ENCODE measurements around the gene TUT7.
A peak's percentile ranks its signal among the peaks of the same experiment; 100 is the strongest.
"Not testable (repeated sequence)": the region's sequence is repeated elsewhere in the genome, so short reads cannot be mapped to it uniquely, and the experiment has no call there.

The TUT7 gene

GRCh38 chr9:86298873-86299272 is 55.3 kb downstream of the TUT7 start:
- DNase-seq, result no peak

- not testable (repeated sequence) for DNase-seq
Observed at GRCh38 chr9:86290341-86290740, 63.9 kb downstream of the TUT7 start.

- no peak for DNase-seq
Observed at GRCh38 chr9:86288499-86289198, 65.6 kb downstream of the TUT7 start.

DNA sequence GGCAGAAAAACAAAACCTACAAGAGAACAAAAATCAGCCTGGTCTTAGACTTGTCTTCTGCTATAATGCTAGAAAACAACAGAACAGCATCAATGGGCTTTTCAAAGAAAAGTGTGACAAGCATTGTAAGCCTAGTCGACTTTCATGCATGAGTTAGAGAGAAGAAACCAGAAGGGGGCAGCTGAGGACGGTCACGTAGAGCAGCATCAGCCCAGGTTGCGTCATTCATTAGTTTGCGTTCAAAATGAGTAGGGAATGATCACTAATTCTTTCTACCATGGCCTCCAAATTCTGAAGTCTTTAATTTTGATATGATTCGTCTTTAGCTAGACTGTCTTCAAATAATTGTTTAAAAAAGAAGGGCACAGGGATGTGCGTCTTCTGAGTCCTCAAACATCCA is 67.2 kb downstream of the TUT7 start:
- peak; percentile 15 for DNase-seq

DNA sequence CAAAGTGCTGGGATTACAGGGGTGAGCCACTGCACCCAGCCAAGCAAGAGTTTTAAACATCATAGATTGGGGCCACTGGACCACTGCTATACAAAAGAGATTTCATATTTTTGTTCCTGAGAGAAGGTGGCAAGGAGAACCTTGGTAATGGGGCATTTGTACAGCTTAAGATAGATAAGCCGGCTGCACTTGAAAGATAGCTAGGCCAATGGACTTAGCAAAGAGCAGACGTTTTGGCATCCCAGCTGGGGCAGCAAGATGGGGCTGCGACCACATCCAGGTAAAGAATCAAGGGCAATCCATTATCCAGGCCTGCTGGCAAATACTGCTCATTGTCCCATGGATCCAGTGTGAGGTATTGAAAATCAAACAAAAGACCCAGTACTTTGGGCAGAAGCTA is 67.9 kb downstream of the TUT7 start:
- DNase-seq, result no peak

- no peak for DNase-seq
Observed at GRCh38 chr9:86285261-86285660, 68.9 kb downstream of the TUT7 start.

DNA sequence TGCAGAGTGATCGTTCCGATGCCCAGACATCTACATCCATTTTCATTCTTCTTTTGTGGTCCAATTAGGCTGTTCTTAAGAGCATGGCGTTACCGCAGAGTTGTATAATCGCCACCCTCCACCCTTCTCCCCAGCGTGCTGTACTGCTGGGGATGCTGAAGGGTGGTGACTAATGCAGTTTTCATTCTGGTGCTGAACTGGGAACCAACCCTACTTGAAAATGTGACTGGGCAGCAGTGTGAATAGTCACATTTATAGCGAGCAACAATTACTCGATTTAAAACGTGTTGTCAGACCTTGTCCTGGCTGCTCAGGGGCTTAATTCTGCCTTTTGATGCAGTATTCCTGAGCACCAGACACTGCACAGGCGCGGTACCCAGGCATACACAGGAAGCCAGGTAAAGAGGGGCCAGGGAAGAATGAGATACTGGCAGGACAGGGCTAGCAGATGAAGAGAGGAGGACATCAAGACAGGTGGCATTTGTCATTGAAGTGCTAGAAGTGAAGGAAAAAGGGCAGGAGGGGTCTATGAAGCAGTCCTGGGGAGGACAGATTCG is 71.2 kb downstream of the TUT7 start:
- no peak for DNase-seq

DNA sequence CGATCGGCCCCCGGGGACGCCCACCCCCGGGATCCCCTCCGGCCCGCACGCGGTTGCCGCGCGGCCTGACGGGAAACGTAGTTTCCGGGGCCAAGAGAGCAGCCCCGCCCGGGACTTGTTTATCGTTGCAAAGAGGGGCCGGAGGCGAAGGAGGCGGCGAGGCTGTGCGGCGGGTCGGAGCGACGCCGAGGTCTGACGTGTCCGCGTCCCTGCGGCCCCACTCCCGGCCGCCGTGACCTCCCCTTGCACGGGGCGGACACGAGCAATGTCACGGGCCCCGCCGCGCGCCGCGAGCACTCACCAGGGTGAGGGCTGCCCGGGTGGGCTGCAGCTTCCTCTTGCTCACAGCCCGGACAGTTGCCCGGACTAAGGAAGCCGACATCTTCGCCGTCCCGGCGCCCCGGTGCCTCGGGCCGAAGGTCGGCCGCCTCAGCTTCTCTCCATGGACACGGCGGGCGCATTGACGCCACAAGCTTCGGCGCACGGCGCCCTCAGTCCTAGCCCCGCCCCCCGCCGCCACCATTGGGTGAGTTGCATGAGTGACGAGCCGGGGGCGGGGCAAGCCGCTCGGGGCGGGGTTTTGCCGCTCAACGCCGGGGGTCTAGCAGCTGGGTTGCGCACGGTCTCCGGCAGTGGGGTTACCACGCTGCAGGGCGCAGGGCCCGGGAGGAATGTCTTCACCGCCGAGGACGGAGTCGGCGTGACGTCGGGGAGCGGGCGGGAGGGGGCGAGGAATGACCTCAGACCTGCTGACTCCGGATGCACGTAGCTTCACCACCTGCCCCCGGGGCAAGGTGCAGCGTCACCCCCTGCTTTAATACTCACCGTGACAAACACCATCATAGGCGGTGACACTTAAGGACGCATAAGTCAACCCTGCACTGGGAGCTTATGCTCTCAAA is 71.9 kb downstream of the TUT7 start, which contains the start of gene ISCA1:
Gene ISCA1 (minus strand): TSS at position 462 of the 902 bp plus-strand sequence. CDS start 80 bp downstream, at position 382.
- peak; percentile 97 for DNase-seq

DNA sequence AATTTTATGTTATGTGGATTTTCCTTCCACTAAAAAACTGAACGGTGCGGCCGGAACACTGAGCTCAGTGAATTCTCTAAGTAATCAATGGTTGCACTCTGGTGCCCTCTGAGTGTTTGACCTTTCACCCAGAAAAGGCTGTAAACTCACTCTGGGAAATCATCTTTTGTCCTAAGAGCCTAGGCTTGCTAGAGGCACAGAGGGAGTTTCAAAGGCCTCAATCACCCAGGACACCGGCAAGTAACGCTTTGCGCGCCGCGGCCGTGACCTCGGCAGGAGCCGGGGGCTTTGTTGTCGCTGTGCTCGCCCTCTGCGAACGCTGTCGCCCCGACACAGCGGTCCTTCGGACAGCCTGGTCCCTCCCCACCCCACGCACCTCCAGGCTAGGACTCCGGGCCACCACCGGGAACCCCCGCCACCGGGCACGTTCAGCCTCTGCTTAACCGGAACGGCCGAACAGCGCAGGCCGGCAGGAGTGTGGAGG is 72.6 kb downstream of the TUT7 start:
- no peak for DNase-seq

GRCh38 chr9:86280580-86280979 is 73.6 kb downstream of the TUT7 start:
- no peak for DNase-seq

- no peak for DNase-seq
Observed at GRCh38 chr9:86279839-86280238, 74.4 kb downstream of the TUT7 start.

- no peak for DNase-seq
Observed at GRCh38 chr9:86277072-86277471, 77.1 kb downstream of the TUT7 start.

GRCh38 chr9:86275962-86276361 is 78.2 kb downstream of the TUT7 start:
- DNase-seq, result no peak

GRCh38 chr9:86274821-86275643 is 79.2 kb downstream of the TUT7 start:
- no peak for DNase-seq

DNA sequence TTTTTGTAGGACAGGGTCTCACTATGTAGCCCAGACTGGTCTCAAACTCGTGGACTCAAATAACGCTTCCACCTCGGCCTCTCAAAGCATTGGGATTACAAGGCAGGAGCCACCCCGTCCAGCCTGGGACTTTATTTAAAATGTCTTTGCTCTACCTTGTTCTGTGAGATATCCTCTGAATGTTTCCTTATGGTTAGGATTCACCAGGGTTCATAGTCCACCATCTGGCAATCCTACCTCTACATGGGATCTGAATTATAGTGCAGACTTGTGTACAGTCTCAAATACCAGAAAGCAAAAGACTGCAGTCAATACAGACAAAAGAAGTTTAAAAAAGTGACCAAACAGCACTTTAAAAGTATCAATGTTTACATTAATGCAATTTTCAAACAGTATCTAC is 82.0 kb downstream of the TUT7 start:
- DNase-seq, result no peak

DNA sequence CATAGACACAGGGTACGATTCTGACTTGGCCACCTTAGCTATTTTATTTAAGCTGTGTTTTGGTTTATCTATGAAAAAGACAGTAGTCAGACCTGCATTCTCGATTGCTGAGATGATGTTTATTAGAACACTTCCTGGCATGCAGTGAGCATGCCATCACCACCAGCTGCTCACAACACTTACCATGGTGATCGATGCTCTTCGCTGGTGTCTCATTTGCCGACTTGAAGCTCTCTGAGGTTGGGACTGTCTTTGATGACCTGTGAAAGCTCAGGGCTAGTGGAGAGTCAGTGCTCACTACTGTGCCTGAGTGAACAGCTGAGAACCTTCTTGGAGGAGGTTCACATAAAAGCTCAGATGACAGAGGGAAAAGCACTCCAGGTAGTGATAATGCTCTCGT is 90.3 kb downstream of the TUT7 start:
- no peak for DNase-seq

DNA sequence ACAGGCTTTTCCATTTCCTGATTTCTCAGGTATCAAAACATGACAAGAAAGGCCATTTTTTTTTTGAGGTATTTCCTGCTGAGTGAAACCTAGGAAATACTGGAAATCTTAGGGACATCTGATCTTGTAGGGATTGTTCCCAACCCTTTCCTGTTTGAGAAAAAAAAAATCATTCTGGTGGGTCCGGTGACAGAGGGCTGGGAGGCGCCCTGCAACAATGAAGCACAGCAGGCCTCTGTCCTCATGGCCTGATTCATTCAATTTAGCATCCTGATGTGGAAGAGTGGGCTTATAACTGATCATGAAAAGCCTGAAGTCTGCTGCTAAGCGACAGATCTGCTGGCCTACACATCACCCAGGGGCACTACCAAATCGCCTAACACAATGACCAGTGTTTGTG is 91.7 kb downstream of the TUT7 start:
- no peak for DNase-seq

DNA sequence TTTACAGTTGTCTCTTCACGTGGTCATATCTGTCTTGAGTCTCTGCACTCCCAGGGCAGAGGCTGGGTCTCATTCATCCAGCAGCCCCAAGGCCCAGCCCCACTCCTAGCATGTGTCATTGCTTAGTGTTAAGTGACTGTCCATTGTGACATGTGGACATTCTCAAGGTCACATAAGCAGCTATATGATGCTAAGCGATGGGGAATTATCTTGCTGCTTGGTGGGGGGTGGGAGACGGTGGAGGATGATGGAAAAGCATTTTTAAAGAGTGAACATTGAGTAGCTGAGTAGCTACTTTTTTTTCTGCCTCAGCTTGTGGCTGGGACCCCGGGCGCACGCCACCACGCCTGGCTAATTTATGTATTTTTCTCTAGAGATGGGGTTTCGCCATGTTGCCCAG is 94.7 kb downstream of the TUT7 start, which contains the start of gene C9orf153:
Gene C9orf153 (minus strand): TSS at position 101 of the 400 bp plus-strand sequence. CDS start 30,054 bp downstream, outside the sequence.
- DNase-seq, result no peak

- no peak for DNase-seq
Observed at GRCh38 chr9:86257391-86257790, 96.8 kb downstream of the TUT7 start.

- DNase-seq, result no peak
Observed at GRCh38 chr9:86256653-86257052, 97.6 kb downstream of the TUT7 start.

DNA sequence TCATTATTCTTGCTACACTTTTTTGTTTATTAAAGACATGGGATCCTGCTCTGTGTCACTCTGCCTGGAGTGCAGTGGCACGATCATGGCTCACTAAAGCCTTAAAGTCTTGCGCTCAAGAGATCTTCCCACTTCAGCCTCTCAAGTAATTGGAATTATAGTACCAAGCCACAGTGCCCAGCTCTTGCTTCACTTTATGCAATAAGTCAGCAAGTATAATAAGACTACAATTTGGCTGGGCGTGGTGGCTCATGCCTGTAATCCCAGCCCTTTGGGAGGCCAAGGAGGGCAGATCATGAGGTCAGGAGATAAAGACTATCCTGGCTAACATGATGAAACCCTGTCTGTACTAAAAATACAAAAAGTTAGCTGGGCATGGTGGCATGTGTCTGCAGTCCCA is 100.6 kb downstream of the TUT7 start:
- DNase-seq, result no peak

DNA sequence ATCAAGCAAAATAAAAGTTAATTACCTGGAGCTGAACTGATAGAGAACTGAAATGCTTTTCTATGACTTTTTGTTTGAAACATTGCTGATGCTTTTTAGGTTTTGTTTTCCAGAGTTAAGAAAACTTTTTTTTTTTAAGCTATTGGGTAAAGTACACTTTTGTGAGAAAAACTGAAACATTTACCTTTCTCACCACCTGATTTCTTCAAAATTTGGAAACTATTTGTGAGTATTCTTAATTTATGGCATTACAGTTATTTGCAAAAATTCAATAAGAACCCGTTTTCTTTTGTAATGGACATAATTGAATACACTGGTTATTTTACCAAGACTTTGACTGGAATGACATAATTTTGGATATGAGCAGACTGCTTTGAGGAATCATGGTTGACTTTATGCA is 101.3 kb downstream of the TUT7 start:
- no peak for DNase-seq

DNA sequence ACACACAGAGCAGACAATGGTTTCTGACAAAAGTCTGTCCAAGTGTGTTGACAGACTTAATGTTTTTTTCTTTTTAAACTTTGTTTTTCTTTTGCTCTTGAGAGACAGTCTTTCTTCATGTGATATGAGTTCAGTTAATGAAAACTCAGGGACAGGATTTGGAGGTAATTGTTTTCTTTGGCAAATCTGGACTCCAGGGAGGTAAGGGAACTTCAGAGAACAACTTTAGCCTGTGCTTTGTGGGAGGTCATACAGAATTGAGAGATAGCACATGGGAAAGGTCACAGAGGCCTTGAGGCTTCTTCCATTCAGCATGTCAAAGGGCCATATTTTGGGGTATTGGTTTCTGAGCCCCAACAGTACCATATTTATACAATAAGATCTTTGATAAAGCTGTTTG is 104.1 kb downstream of the TUT7 start:
- no peak for DNase-seq

Data from CD4-positive, alpha-beta T cell treated with Interleukin-10 for 1 hour (primary cell).